ENCODE data around the gene TFDP3.

DNA sequence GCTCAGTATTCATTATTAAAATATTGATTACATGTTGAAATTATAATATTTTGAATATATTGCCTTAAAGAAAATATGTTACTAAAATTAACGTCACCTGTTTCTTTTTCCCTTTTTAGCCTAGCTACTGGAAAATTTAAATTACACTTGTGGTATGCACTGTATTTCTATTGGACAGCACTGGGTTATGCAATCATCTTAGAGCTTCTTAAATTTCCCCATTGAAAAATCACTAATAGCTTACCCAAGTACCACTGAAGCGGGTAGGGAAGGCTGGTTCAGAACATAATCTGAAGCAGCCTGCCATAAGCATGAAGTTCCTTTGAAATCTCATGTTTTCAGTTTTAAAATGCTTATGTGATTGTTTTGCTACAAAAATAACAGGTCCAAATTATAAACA, 49.5 kb upstream of the TFDP3 start:
- TF ChIP-seq, protein P1, sequence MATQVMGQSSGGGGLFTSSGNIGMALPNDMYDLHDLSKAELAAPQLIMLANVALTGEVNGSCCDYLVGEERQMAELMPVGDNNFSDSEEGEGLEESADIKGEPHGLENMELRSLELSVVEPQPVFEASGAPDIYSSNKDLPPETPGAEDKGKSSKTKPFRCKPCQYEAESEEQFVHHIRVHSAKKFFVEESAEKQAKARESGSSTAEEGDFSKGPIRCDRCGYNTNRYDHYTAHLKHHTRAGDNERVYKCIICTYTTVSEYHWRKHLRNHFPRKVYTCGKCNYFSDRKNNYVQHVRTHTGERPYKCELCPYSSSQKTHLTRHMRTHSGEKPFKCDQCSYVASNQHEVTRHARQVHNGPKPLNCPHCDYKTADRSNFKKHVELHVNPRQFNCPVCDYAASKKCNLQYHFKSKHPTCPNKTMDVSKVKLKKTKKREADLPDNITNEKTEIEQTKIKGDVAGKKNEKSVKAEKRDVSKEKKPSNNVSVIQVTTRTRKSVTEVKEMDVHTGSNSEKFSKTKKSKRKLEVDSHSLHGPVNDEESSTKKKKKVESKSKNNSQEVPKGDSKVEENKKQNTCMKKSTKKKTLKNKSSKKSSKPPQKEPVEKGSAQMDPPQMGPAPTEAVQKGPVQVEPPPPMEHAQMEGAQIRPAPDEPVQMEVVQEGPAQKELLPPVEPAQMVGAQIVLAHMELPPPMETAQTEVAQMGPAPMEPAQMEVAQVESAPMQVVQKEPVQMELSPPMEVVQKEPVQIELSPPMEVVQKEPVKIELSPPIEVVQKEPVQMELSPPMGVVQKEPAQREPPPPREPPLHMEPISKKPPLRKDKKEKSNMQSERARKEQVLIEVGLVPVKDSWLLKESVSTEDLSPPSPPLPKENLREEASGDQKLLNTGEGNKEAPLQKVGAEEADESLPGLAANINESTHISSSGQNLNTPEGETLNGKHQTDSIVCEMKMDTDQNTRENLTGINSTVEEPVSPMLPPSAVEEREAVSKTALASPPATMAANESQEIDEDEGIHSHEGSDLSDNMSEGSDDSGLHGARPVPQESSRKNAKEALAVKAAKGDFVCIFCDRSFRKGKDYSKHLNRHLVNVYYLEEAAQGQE (IDR thresholded peaks at IDR 0.05; ENCODE audit: low read depth, low read length) = no peak
- TF ChIP-seq NRF1 (conservative IDR thresholded peaks at IDR 0.05; ENCODE audit: low read depth, low read length) (no peak), HCFC1 (IDR thresholded peaks at IDR 0.05; ENCODE audit: low read length) (no peak), RB1 (IDR thresholded peaks at IDR 0.05; ENCODE audit: borderline replicate concordance) (no peak), CHD1 (IDR thresholded peaks at IDR 0.05; ENCODE audit: low read depth, low read length) (no peak), SRF (IDR thresholded peaks at IDR 0.05; ENCODE audit: low read depth in 2 of 2, low read length in 2 of 2) (no peak), RAD51 (IDR thresholded peaks at IDR 0.05) (no peak), MXI1 (IDR thresholded peaks at IDR 0.05; ENCODE audit: low read depth, low read length) (no peak)
- TF ChIP-seq, protein P2, sequence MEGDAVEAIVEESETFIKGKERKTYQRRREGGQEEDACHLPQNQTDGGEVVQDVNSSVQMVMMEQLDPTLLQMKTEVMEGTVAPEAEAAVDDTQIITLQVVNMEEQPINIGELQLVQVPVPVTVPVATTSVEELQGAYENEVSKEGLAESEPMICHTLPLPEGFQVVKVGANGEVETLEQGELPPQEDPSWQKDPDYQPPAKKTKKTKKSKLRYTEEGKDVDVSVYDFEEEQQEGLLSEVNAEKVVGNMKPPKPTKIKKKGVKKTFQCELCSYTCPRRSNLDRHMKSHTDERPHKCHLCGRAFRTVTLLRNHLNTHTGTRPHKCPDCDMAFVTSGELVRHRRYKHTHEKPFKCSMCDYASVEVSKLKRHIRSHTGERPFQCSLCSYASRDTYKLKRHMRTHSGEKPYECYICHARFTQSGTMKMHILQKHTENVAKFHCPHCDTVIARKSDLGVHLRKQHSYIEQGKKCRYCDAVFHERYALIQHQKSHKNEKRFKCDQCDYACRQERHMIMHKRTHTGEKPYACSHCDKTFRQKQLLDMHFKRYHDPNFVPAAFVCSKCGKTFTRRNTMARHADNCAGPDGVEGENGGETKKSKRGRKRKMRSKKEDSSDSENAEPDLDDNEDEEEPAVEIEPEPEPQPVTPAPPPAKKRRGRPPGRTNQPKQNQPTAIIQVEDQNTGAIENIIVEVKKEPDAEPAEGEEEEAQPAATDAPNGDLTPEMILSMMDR (IDR thresholded peaks at IDR 0.05 in 2 of 3, conservative IDR thresholded peaks at IDR 0.05 in 1 of 3; ENCODE audit: control insufficient read depth in 2 of 3, extremely low read depth in 1 of 3, insufficient read depth in 1 of 3, low read depth in 3 of 3, low read length in 3 of 3) = no peak
